ENCODE results near the gene HEG1.

HEG1 gene

GRCh38 chr3:125003859-125004595, 51.8 kb downstream of the HEG1 start:
- Histone ChIP-seq H2AFZ (ENCODE audit: insufficient read depth, low read length, poor library complexity) (no peak overlapping the region), H2BK12ac (ENCODE audit: low read length) (no peak overlapping the region), H4K91ac (ENCODE audit: low read depth, low read length) (no peak overlapping the region), H3K23ac (ENCODE audit: low read length) (no peak overlapping the region), H3K14ac (ENCODE audit: low read length) (no peak overlapping the region), H3K79me2 (ENCODE audit: control insufficient read depth, insufficient read depth, low read length, poor library complexity) (no peaks in the 10 kb centered on the region), H3K36me3 (ENCODE audit: control insufficient read depth in 1 of 2, insufficient read depth in 2 of 2, low read length in 2 of 2) (peaks cover 40 to 64% of the 10 kb centered on the region in 2 experiments), H2BK5ac (ENCODE audit: low read depth, low read length, poor library complexity) (no peak overlapping the region), H3K4me1 (ENCODE audit: control insufficient read depth in 1 of 2, insufficient read depth in 2 of 2, low read length in 2 of 2) (peaks cover 2 to 6% of the 10 kb centered on the region in 2 experiments), H2BK120ac (ENCODE audit: insufficient read depth, low read length, poor library complexity) (no peak overlapping the region), H3K4me3 (ENCODE audit: low read depth, low read length) (no peak overlapping the region), H3K18ac (ENCODE audit: low read length) (no peak overlapping the region), H3K4ac (ENCODE audit: low read depth, low read length) (no peak overlapping the region), H3K27ac (ENCODE audit: low read depth, low read length) (no peak overlapping the region), H3K27me3 (ENCODE audit: insufficient read depth, low read length) (no peaks in the 10 kb centered on the region), H2AK5ac (ENCODE audit: low read length) (no peak overlapping the region), H3K9ac (ENCODE audit: low read length) (no peak overlapping the region), H4K12ac (ENCODE audit: low read depth, low read length) (no peak overlapping the region), H3K4me2 (ENCODE audit: low read length) (no peak overlapping the region), H4K8ac (ENCODE audit: low read depth, low read length) (no peak overlapping the region), H3K79me1 (ENCODE audit: low read length) (no peaks in the 10 kb centered on the region), H3K9me3 (ENCODE audit: insufficient read depth, low read depth, low read length) (no peaks in the 10 kb centered on the region)
- no CpG with 5 or more reads among the region's 10 CpGs for WGBS (ENCODE audit: extremely low coverage, insufficient coverage, insufficient read length)
- no peak for DNase-seq

- H2BK5ac ChIP-seq (ENCODE audit: low read depth, low read length, poor library complexity), result no peak overlapping the region
- no peak overlapping the region for H3K4ac ChIP-seq (ENCODE audit: low read depth, low read length)
- no peak overlapping the region for H4K12ac ChIP-seq (ENCODE audit: low read depth, low read length)
- H3K4me3 ChIP-seq (ENCODE audit: low read depth, low read length), result no peak overlapping the region
- H3K4me2 ChIP-seq (ENCODE audit: low read length), result no peak overlapping the region
- no peak for DNase-seq
- no peaks in the 10 kb centered on the region for H3K27me3 ChIP-seq (ENCODE audit: insufficient read depth, low read length)
- no peak overlapping the region for H3K9ac ChIP-seq (ENCODE audit: low read length)
- H3K23ac ChIP-seq (ENCODE audit: low read length), result no peak overlapping the region
- peaks cover 41 to 67% of the 10 kb centered on the region in 2 experiments for H3K36me3 ChIP-seq (ENCODE audit: control insufficient read depth in 1 of 2, insufficient read depth in 2 of 2, low read length in 2 of 2)
- H3K9me3 ChIP-seq (ENCODE audit: insufficient read depth, low read depth, low read length), result no peaks in the 10 kb centered on the region
- H2AFZ ChIP-seq (ENCODE audit: insufficient read depth, low read length, poor library complexity), result no peak overlapping the region
- H2AK5ac ChIP-seq (ENCODE audit: low read length), result no peak overlapping the region
- H3K18ac ChIP-seq (ENCODE audit: low read length), result no peak overlapping the region
- H2BK120ac ChIP-seq (ENCODE audit: insufficient read depth, low read length, poor library complexity), result no peak overlapping the region
- H4K8ac ChIP-seq (ENCODE audit: low read depth, low read length), result no peak overlapping the region
- peaks cover 2 to 6% of the 10 kb centered on the region in 2 experiments for H3K4me1 ChIP-seq (ENCODE audit: control insufficient read depth in 1 of 2, insufficient read depth in 2 of 2, low read length in 2 of 2)
- H3K79me1 ChIP-seq (ENCODE audit: low read length), result no peaks in the 10 kb centered on the region
- no peak overlapping the region for H2BK12ac ChIP-seq (ENCODE audit: low read length)
- no peak overlapping the region for H3K27ac ChIP-seq (ENCODE audit: low read depth, low read length)
- no CpG with 5 or more reads among the region's 7 CpGs for WGBS (ENCODE audit: extremely low coverage, insufficient coverage, insufficient read length)
- no peak overlapping the region for H3K14ac ChIP-seq (ENCODE audit: low read length)
- H3K79me2 ChIP-seq (ENCODE audit: control insufficient read depth, insufficient read depth, low read length, poor library complexity), result no peaks in the 10 kb centered on the region
- H4K91ac ChIP-seq (ENCODE audit: low read depth, low read length), result no peak overlapping the region
These were observed 52.4 kb downstream of the HEG1 start for GRCh38 chr3:125003369-125003853.

- no peaks in the 10 kb centered on the region for H3K79me1 ChIP-seq (ENCODE audit: low read length)
- H3K4ac ChIP-seq (ENCODE audit: low read depth, low read length), result no peak overlapping the region
- no peak overlapping the region for H2AFZ ChIP-seq (ENCODE audit: insufficient read depth, low read length, poor library complexity)
- no peaks in the 10 kb centered on the region for H3K27me3 ChIP-seq (ENCODE audit: insufficient read depth, low read length)
- H3K36me3 ChIP-seq (ENCODE audit: control insufficient read depth in 1 of 2, insufficient read depth in 2 of 2, low read length in 2 of 2), result peaks cover 44 to 70% of the 10 kb centered on the region in 2 experiments
- no peak overlapping the region for H2BK120ac ChIP-seq (ENCODE audit: insufficient read depth, low read length, poor library complexity)
- no peak overlapping the region for H3K4me2 ChIP-seq (ENCODE audit: low read length)
- H4K12ac ChIP-seq (ENCODE audit: low read depth, low read length), result no peak overlapping the region
- no CpG with 5 or more reads among the region's 11 CpGs for WGBS (ENCODE audit: extremely low coverage, insufficient coverage, insufficient read length)
- no peak overlapping the region for H3K27ac ChIP-seq (ENCODE audit: low read depth, low read length)
- no peak overlapping the region for H3K23ac ChIP-seq (ENCODE audit: low read length)
- no peak for DNase-seq
- no peak overlapping the region for H2AK5ac ChIP-seq (ENCODE audit: low read length)
- no peaks in the 10 kb centered on the region for H3K9me3 ChIP-seq (ENCODE audit: insufficient read depth, low read depth, low read length)
- H2BK5ac ChIP-seq (ENCODE audit: low read depth, low read length, poor library complexity), result no peak overlapping the region
- H3K79me2 ChIP-seq (ENCODE audit: control insufficient read depth, insufficient read depth, low read length, poor library complexity), result no peaks in the 10 kb centered on the region
- no peak overlapping the region for H3K4me3 ChIP-seq (ENCODE audit: low read depth, low read length)
- H2BK12ac ChIP-seq (ENCODE audit: low read length), result peak overlapping the region; percentile 24
- no peak overlapping the region for H3K18ac ChIP-seq (ENCODE audit: low read length)
- no peak overlapping the region for H3K9ac ChIP-seq (ENCODE audit: low read length)
- no peak overlapping the region for H4K8ac ChIP-seq (ENCODE audit: low read depth, low read length)
- H4K91ac ChIP-seq (ENCODE audit: low read depth, low read length), result no peak overlapping the region
- no peak overlapping the region for H3K14ac ChIP-seq (ENCODE audit: low read length)
- H3K4me1 ChIP-seq (ENCODE audit: control insufficient read depth in 1 of 2, insufficient read depth in 2 of 2, low read length in 2 of 2), result peaks cover 2 to 6% of the 10 kb centered on the region in 2 experiments
These were observed 53.1 kb downstream of the HEG1 start for GRCh38 chr3:125002414-125003368.

- no peak overlapping the region for H3K14ac ChIP-seq (ENCODE audit: low read length)
- no peak overlapping the region for H3K27ac ChIP-seq (ENCODE audit: low read depth, low read length)
- no peaks in the 10 kb centered on the region for H3K79me1 ChIP-seq (ENCODE audit: low read length)
- H3K4me1 ChIP-seq (ENCODE audit: control insufficient read depth in 1 of 2, insufficient read depth in 2 of 2, low read length in 2 of 2), result peaks cover 2 to 6% of the 10 kb centered on the region in 2 experiments
- H2AK5ac ChIP-seq (ENCODE audit: low read length), result no peak overlapping the region
- H2BK5ac ChIP-seq (ENCODE audit: low read depth, low read length, poor library complexity), result no peak overlapping the region
- no peak overlapping the region for H2BK120ac ChIP-seq (ENCODE audit: insufficient read depth, low read length, poor library complexity)
- no peak overlapping the region for H4K8ac ChIP-seq (ENCODE audit: low read depth, low read length)
- H3K18ac ChIP-seq (ENCODE audit: low read length), result no peak overlapping the region
- no peak overlapping the region for H4K12ac ChIP-seq (ENCODE audit: low read depth, low read length)
- H3K79me2 ChIP-seq (ENCODE audit: control insufficient read depth, insufficient read depth, low read length, poor library complexity), result no peaks in the 10 kb centered on the region
- H3K27me3 ChIP-seq (ENCODE audit: insufficient read depth, low read length), result no peaks in the 10 kb centered on the region
- no peak overlapping the region for H2AFZ ChIP-seq (ENCODE audit: insufficient read depth, low read length, poor library complexity)
- no peak overlapping the region for H2BK12ac ChIP-seq (ENCODE audit: low read length)
- no peak overlapping the region for H3K4ac ChIP-seq (ENCODE audit: low read depth, low read length)
- no peak overlapping the region for H3K4me3 ChIP-seq (ENCODE audit: low read depth, low read length)
- peaks cover 48 to 76% of the 10 kb centered on the region in 2 experiments for H3K36me3 ChIP-seq (ENCODE audit: control insufficient read depth in 1 of 2, insufficient read depth in 2 of 2, low read length in 2 of 2)
- H3K23ac ChIP-seq (ENCODE audit: low read length), result no peak overlapping the region
- WGBS (ENCODE audit: extremely low coverage, insufficient coverage, insufficient read length), result no CpG with 5 or more reads among the region's 12 CpGs
- H4K91ac ChIP-seq (ENCODE audit: low read depth, low read length), result no peak overlapping the region
- H3K9me3 ChIP-seq (ENCODE audit: insufficient read depth, low read depth, low read length), result no peaks in the 10 kb centered on the region
- peak in 1 of 2 donors; percentile 45 for DNase-seq
- H3K4me2 ChIP-seq (ENCODE audit: low read length), result no peak overlapping the region
- H3K9ac ChIP-seq (ENCODE audit: low read length), result no peak overlapping the region
These were observed 54.0 kb downstream of the HEG1 start for GRCh38 chr3:125001557-125002413.

Data from trophoblast cell (in vitro differentiated cells and primary cell).